IMR-90 (cell line): ENCODE results near the gene SBNO1.

Source experiments
- CEBPB ChIP-seq: IDR thresholded peaks from 2 replicates; pipeline ENCODE4 v1.6.1; 2012; ENCODE audit warnings: low read depth, low read length, improper control_type of control experiment
- CTCF ChIP-seq: conservative IDR thresholded peaks from 2 replicates; pipeline ENCODE4 v1.5.1; 2012; ENCODE audit warnings: mild to moderate bottlenecking, low read depth, low read length, improper control_type of control experiment
- ELK1 ChIP-seq: fragments of 150-350 bp; IDR thresholded peaks from 2 replicates; pipeline ENCODE4 v1.6.1; 2016; ENCODE audit warnings: low read depth, mild to moderate bottlenecking, low read length, moderate library complexity, borderline replicate concordance
- FOS ChIP-seq: fragments of 150-350 bp; IDR thresholded peaks from 2 replicates; pipeline ENCODE4 v1.6.1; 2016; ENCODE audit warnings: low read depth, low read length
- MAFK ChIP-seq: IDR thresholded peaks from 2 replicates; pipeline ENCODE4 v1.6.1; 2012; ENCODE audit warnings: low read depth, low read length, improper control_type of control experiment
- POLR2A ChIP-seq: IDR thresholded peaks from 2 replicates; pipeline ENCODE4 v1.6.1; 2012; ENCODE audit warnings: mild to moderate bottlenecking, low read depth, low read length
- RAD21 ChIP-seq: IDR thresholded peaks from 2 replicates; pipeline ENCODE4 v1.6.1; 2012; ENCODE audit warnings: low read length, improper control_type of control experiment
- RCOR1 ChIP-seq: IDR thresholded peaks from 2 replicates; pipeline ENCODE4 v1.6.1; 2012; ENCODE audit warnings: mild to moderate bottlenecking, low read length, improper control_type of control experiment; ENCODE audit not compliant: insufficient replicate concordance
- RFX5 ChIP-seq: IDR thresholded peaks from 2 replicates; pipeline ENCODE4 v1.8.0; 2012; ENCODE audit warnings: low read depth, mild to moderate bottlenecking, low read length, moderate library complexity
- SMC3 ChIP-seq: fragments of 150-350 bp; IDR thresholded peaks from 2 replicates; pipeline ENCODE4 v1.6.1; 2016; ENCODE audit warnings: low read depth, mild to moderate bottlenecking, antibody characterized with exemption, low read length, moderate library complexity

- TF ChIP-seq CTCF (no peak), POLR2A (no peak), MAFK (no peak), RFX5 (no peak), RAD21 (no peak), ELK1 (no peak), FOS (no peak), SMC3 (no peak), RCOR1 (no peak), CEBPB (0 out of 2 replicates have a peak, but pooled peaks have one; percentile 13)
These were observed 13.3 kb downstream of the SBNO1 start for GRCh38 chr12:123351349-123351748.
